A549 (cell line): ENCODE results near the gene NUDT9. TPM values are rescaled to one million over a fixed set of nuclear protein-coding genes. Genes with fewer than 3 reads are reported as not detected.
"Not testable (repeated sequence)": the region's sequence is repeated elsewhere in the genome, so short reads cannot be mapped to it uniquely, and the experiment has no call there.

ENCODE experiments used
- ATAC-seq, 2 experiments: fragments of 200-7000 bp in 1 of 2; fragments of >200 bp in 1 of 2; cut with Nextera tagmentation in 1 of 2; cut with Tn5 transposase in 1 of 2; 3 replicates each; pipeline versions ENCODE4 v1.8.0 to v1.9.1; 2018 to 2020; ENCODE audit warnings: mild to moderate bottlenecking in 1 of 2, moderate library complexity in 1 of 2
- CTCF ChIA-PET: fragments of 300-600 bp; sonication (Branson Sonifier 250); formaldehyde crosslinking; extraction: SDS; loops from one replicate; lab custom pipeline; 2021; ENCODE audit warnings: antibody characterized with exemption, inconsistent platforms; lab: Yijun Ruan, JAX
- POLR2A ChIA-PET: fragments of 350-600 bp; formaldehyde crosslinking; extraction: SDS; loops from one replicate; lab custom pipeline; 2021; ENCODE audit warnings: antibody characterized with exemption, inconsistent platforms; lab: Yijun Ruan, JAX
- DNase-seq, 2 experiments: peaks; one replicate each; pipeline versions ENCODE4 v3.0.0 to v3.0.0-alpha.2; 2011 to 2016; ENCODE audit warnings: low read depth in 1 of 2, low spot score in 1 of 2
- FAIRE-seq: peaks from 2 replicates; lab custom pipeline; 2011; peaks lifted over from hg19 to GRCh38; lab: Jason Lieb, UNC
- H3K27ac ChIP-seq, 2 experiments: fragments of >200 bp; sonication (Bioruptor Twin); formaldehyde crosslinking; 3 replicates each; pipeline ENCODE4 v1.5.1; 2016 to 2017
- H3K4me1 ChIP-seq: fragments of >200 bp; sonication (Bioruptor Twin); formaldehyde crosslinking; 3 replicates; pipeline ENCODE4 v1.6.1; 2016
- H3K4me2 ChIP-seq: fragments of >200 bp; sonication (Bioruptor Twin); formaldehyde crosslinking; 3 replicates; pipeline ENCODE4 v1.6.1; 2016
- H3K4me3 ChIP-seq: fragments of >200 bp; sonication (Bioruptor Twin); formaldehyde crosslinking; 3 replicates; pipeline ENCODE4 v1.5.1; 2016
- H3K9me3 ChIP-seq: fragments of >200 bp; sonication (Bioruptor Twin); formaldehyde crosslinking; 3 replicates; pipeline ENCODE4 v1.6.1; 2016
- ATOH8 ChIP-seq: fragments of 250-450 bp; sonication (Bioruptor Pico); IDR thresholded peaks from 2 replicates; pipeline ENCODE4 v1.5.0; 2020; ENCODE audit warnings: low read depth, mild to moderate bottlenecking, moderate library complexity
- BHLHE40 ChIP-seq: IDR thresholded peaks from 2 replicates; pipeline ENCODE4 v1.6.1; 2012; ENCODE audit warnings: low read depth, low read length, inconsistent platforms
- CBX2 ChIP-seq: fragments of 200-600 bp; sonication (generic); IDR thresholded peaks from 2 replicates; pipeline ENCODE4 v1.6.1; 2016; ENCODE audit warnings: low read depth, mild to moderate bottlenecking, borderline replicate concordance
- CBX8 ChIP-seq: fragments of 200-600 bp; sonication (generic); IDR thresholded peaks from 2 replicates; pipeline ENCODE4 v1.6.1; 2016
- CEBPB ChIP-seq, 2 experiments: fragments of >200 bp in 1 of 2; sonication (Bioruptor Twin) in 1 of 2; formaldehyde crosslinking in 1 of 2; IDR thresholded peaks; 2 replicates each; pipeline ENCODE4 v1.6.1; 2012 to 2016
- E2F6 ChIP-seq: IDR thresholded peaks from 2 replicates; pipeline ENCODE4 v1.6.1; 2012; ENCODE audit warnings: low read depth, borderline replicate concordance
- EHMT2 ChIP-seq: fragments of 200-600 bp; sonication (generic); IDR thresholded peaks from 2 replicates; pipeline ENCODE4 v1.6.1; 2016; ENCODE audit warnings: antibody characterized with exemption, low read depth, mild to moderate bottlenecking, moderate library complexity
- ESRRA ChIP-seq: fragments of 150-350 bp; IDR thresholded peaks from 2 replicates; pipeline ENCODE4 v1.6.1; 2014; ENCODE audit warnings: mild to moderate bottlenecking, low read length, borderline replicate concordance
- FOSB ChIP-seq: fragments of 250-450 bp; sonication (Bioruptor Pico); IDR thresholded peaks from 2 replicates; pipeline ENCODE4 v1.5.0; 2020; ENCODE audit warnings: mild to moderate bottlenecking, moderate library complexity
- GATA3 ChIP-seq: IDR thresholded peaks from 2 replicates; pipeline ENCODE4 v1.6.1; 2012; ENCODE audit warnings: borderline replicate concordance
- HES2 ChIP-seq: fragments of >200 bp; sonication (Bioruptor Twin); formaldehyde crosslinking; IDR thresholded peaks from 2 replicates; pipeline ENCODE4 v1.6.1; 2016
- HEYL ChIP-seq: fragments of 250-450 bp; sonication (Bioruptor Pico); IDR thresholded peaks from 2 replicates; pipeline ENCODE4 v1.8.0; 2021; ENCODE audit warnings: mild to moderate bottlenecking, moderate library complexity
- HOXA7 ChIP-seq: fragments of 250-450 bp; sonication (Bioruptor Pico); IDR thresholded peaks from 2 replicates; pipeline ENCODE4 v1.5.0; 2020; ENCODE audit warnings: mild to moderate bottlenecking, moderate library complexity
- HOXB13 ChIP-seq: fragments of 250-450 bp; sonication (Bioruptor Pico); IDR thresholded peaks from 2 replicates; pipeline ENCODE4 v1.5.0; 2020; ENCODE audit warnings: low read depth, mild to moderate bottlenecking, moderate library complexity
- JUN ChIP-seq, 2 experiments: fragments of >200 bp; sonication (Bioruptor Twin); formaldehyde crosslinking; IDR thresholded peaks; 2 replicates in 1 of 2; 3 replicates in 1 of 2; pipeline ENCODE4 v1.6.1; 2016 to 2017
- MAFK ChIP-seq: fragments of 450-650 bp; IDR thresholded peaks from 2 replicates; pipeline ENCODE4 v1.6.1; 2014; ENCODE audit not compliant: partially characterized antibody
- NPAS2 ChIP-seq: fragments of 250-450 bp; sonication (Bioruptor Pico); IDR thresholded peaks from 2 replicates; pipeline ENCODE4 v1.8.0; 2022; ENCODE audit warnings: mild to moderate bottlenecking, moderate library complexity, borderline replicate concordance
- PHF8 ChIP-seq: fragments of 200-600 bp; sonication (generic); IDR thresholded peaks from 2 replicates; pipeline ENCODE4 v1.6.1; 2016; ENCODE audit warnings: low read depth, mild to moderate bottlenecking, antibody characterized with exemption, moderate library complexity, borderline replicate concordance
- POLR2A ChIP-seq: IDR thresholded peaks from 2 replicates; pipeline ENCODE4 v1.6.1; 2012; ENCODE audit warnings: mild to moderate bottlenecking, low read length
- POLR2AphosphoS2 ChIP-seq: conservative IDR thresholded peaks from 2 replicates; pipeline ENCODE4 v1.6.1; 2012; ENCODE audit warnings: low read length, improper control_type of control experiment, inconsistent platforms
- RAD21 ChIP-seq, 2 experiments: fragments of >200 bp in 1 of 2; sonication (Bioruptor Twin) in 1 of 2; formaldehyde crosslinking in 1 of 2; IDR thresholded peaks in 1 of 2; conservative IDR thresholded peaks in 1 of 2; 2 replicates in 1 of 2; 3 replicates in 1 of 2; pipeline ENCODE4 v1.6.1; 2012 to 2018; ENCODE audit warnings: inconsistent platforms in 1 of 2
- RARB ChIP-seq: fragments of 250-450 bp; sonication (Bioruptor Pico); IDR thresholded peaks from 2 replicates; pipeline ENCODE4 v1.8.0; 2021; ENCODE audit warnings: mild to moderate bottlenecking, moderate library complexity
- REST ChIP-seq: fragments of 200-600 bp; sonication (generic); IDR thresholded peaks from 2 replicates; pipeline ENCODE4 v1.6.1; 2016; ENCODE audit warnings: antibody characterized with exemption, mild to moderate bottlenecking, moderate library complexity
- RNF2 ChIP-seq: fragments of 200-600 bp; sonication (generic); IDR thresholded peaks from 2 replicates; pipeline ENCODE4 v1.6.1; 2016; ENCODE audit warnings: low read depth, mild to moderate bottlenecking, antibody characterized with exemption, moderate library complexity, borderline replicate concordance
- TFCP2L1 ChIP-seq: fragments of 250-450 bp; sonication (Bioruptor Pico); IDR thresholded peaks from 2 replicates; pipeline ENCODE4 v1.5.0; 2021; ENCODE audit warnings: mild to moderate bottlenecking
- TP53 ChIP-seq: fragments of 250-450 bp; sonication (Bioruptor Pico); IDR thresholded peaks from 2 replicates; pipeline ENCODE4 v1.5.0; 2021; ENCODE audit warnings: mild to moderate bottlenecking, moderate library complexity
- WGBS: methylation state at CpG from one replicate; pipeline ENCODE4 v1.1.6; 2017; ENCODE audit errors: missing lambda C conversion rate; 5-methylcytosine and 5-hydroxymethylcytosine counted together
- polyA plus RNA-seq, 4 experiments: library from polyadenylated mRNA; depleted of rRNA in 3 of 4; stranded (reverse); fragments of >200 nt; fragmentation: RNase III in 1 of 4; extraction: RNeasy Plus Mini Kit Qiagen cat#74134 plus additional on column Dnase treatment in 1 of 4; gene quantifications; 2 replicates in 3 of 4; 3 replicates in 1 of 4; pipeline ENCODE4 v1.2.3, GENCODE V29; 2011 to 2017

The NUDT9 gene
- polyA plus RNA-seq, 2 of the 4 experiments (the other 2 are of a cell fraction), result 36.7 to 44.0 TPM

- not testable (repeated sequence) for FAIRE-seq
- H3K27ac ChIP-seq, result peak overlapping the region; percentile 90 to 93
- peak in 1 of 2 experiments; percentile 63; a peak in 3 of 6 replicates for ATAC-seq
These were observed 32.3 kb upstream of the NUDT9 start for GRCh38 chr4:87390055-87390454.

GRCh38 chr4:87390551-87390890, 31.9 kb upstream of the NUDT9 start:
- no peak for TF ChIP-seq POLR2AphosphoS2
- no peak for TF ChIP-seq ESRRA
- TF ChIP-seq RARB (CRISPR knock-in tag), result no peak
- no peak for TF ChIP-seq TFCP2L1 (CRISPR knock-in tag)
- TF ChIP-seq CBX2, result no peak
- no peak for TF ChIP-seq E2F6
- TF ChIP-seq NPAS2, result no peak
- TF ChIP-seq RNF2, result no peak
- TF ChIP-seq TP53 (CRISPR knock-in tag), result no peak
- TF ChIP-seq HOXB13, result no peak
- TF ChIP-seq CBX8, result no peak
- TF ChIP-seq HEYL (CRISPR knock-in tag), result no peak
- no peak for TF ChIP-seq HES2
- no peak for TF ChIP-seq RAD21 (conservative IDR thresholded peaks at IDR 0.05 in 1 of 2, IDR thresholded peaks at IDR 0.05 in 1 of 2)
- TF ChIP-seq EHMT2, result no peak
- TF ChIP-seq, all 56 proteins: peak for 0
- DNase-seq (peak in 1 of 2 experiments; percentile 18), ATAC-seq (peak; percentile 23 to 29; a peak in 4 of 6 replicates), FAIRE-seq (no peak)
- peaks cover 7% of the 10 kb centered on the region; the same call in 1 of the 3 replicates for H3K4me1 ChIP-seq
- peak overlapping the region; percentile 69 for H3K4me3 ChIP-seq
- H3K9me3 ChIP-seq, result no peaks in the 10 kb centered on the region
- peak overlapping the region; percentile 77 for H3K4me2 ChIP-seq
- CTCF ChIA-PET, result interaction anchor here (0.9 to 2.5 kb wide), 5 partner anchors 9 to 468 kb away, joined by 3 to 17 read pairs (median 7); no protein-coding TSS in a partner anchor
- POLR2A ChIA-PET, result interaction anchor here (0.7 to 2.3 kb wide), 9 partner anchors 10 to 484 kb away, joined by 3 to 28 read pairs (median 5); partner anchors contain the start of gene NUDT9
- H3K27ac ChIP-seq, result peak overlapping the region; percentile 90 to 93

More at GRCh38 chr4:87390055-87390454, 32.3 kb upstream of the NUDT9 start:
- CTCF ChIA-PET, result interaction anchor here (0.6 to 2.5 kb wide), 4 partner anchors 8 to 467 kb away, joined by 3 to 17 read pairs (median 7); no protein-coding TSS in a partner anchor
- DNase-seq, H3K9me3 ChIP-seq, H3K4me1 ChIP-seq: not testable (repeated sequence)
- Histone ChIP-seq H3K4me3 (peak overlapping the region; percentile 69), H3K4me2 (peak overlapping the region; percentile 77)
- POLR2A ChIA-PET, result interaction anchor here (0.7 to 2.3 kb wide), 3 partner anchors 13 to 176 kb away, joined by 4 to 28 read pairs (median 5); partner anchors contain the start of gene NUDT9
- TF ChIP-seq PHF8, result peak; percentile 21; the same call in 1 of the 2 replicates
- 1% methylated on average over 20 of the region's 20 CpGs for WGBS

- under 1% methylated on average over 28 of the region's 32 CpGs for WGBS
- H3K4me2 ChIP-seq, result peak within 1 kb of the TSS; percentile 77
- peak within 1 kb of the TSS; percentile 90 to 93 for H3K27ac ChIP-seq
- no peaks in the 10 kb centered on the region for H3K9me3 ChIP-seq
- POLR2A ChIA-PET, result interaction anchor here (0.7 to 2.3 kb wide), 10 partner anchors 9 to 483 kb away, joined by 3 to 28 read pairs (median 4); partner anchors contain the start of gene NUDT9
- H3K4me3 ChIP-seq, result peak within 1 kb of the TSS; percentile 69
- FAIRE-seq (no peak), ATAC-seq (peak; percentile 98 to 99), DNase-seq (peak; percentile 92 to 94)
- peaks cover 7% of the 10 kb centered on the region; the same call in 1 of the 3 replicates for H3K4me1 ChIP-seq
- CTCF ChIA-PET, result interaction anchor here (0.9 to 2.5 kb wide), 4 partner anchors 9 to 65 kb away, joined by 3 to 17 read pairs (median 8); no protein-coding TSS in a partner anchor
- TF ChIP-seq ATOH8, result no peak
- TF ChIP-seq JUN (IDR thresholded peaks at IDR 0.05), result peak; percentile 53 to 56; a peak in 2 of 5 replicates
- no peak for TF ChIP-seq HOXA7 (CRISPR knock-in tag)
- TF ChIP-seq GATA3, result no peak
- TF ChIP-seq RARB (CRISPR knock-in tag), result no peak
- peak; percentile 87 to 97 for TF ChIP-seq CEBPB (IDR thresholded peaks at IDR 0.05)
- no peak for TF ChIP-seq TFCP2L1 (CRISPR knock-in tag)
- no peak for TF ChIP-seq BHLHE40
- no peak for TF ChIP-seq PHF8
- no peak for TF ChIP-seq REST
- peak; percentile 54 for TF ChIP-seq POLR2A
- no peak for TF ChIP-seq MAFK
- no peak for TF ChIP-seq FOSB
These were observed 31.3 kb upstream of the NUDT9 start, which contains the start of gene HSD17B11 for GRCh38 chr4:87390891-87391575. Gene HSD17B11 (minus strand): TSS chr4:87391188. CDS start chr4:87391070, 118 bp downstream.
